Activated T-cell treated with anti-CD3 and anti-CD28 coated beads, Interleukin-2, amount 50 U/mL, for 4 hours (primary cell): ENCODE data around the gene CNTNAP2. TPM values are rescaled to one million over a fixed set of nuclear protein-coding genes. Genes with fewer than 3 reads are reported as not detected.

ENCODE experiments used
- ATAC-seq, 2 donors: fragments of 200-7000 bp; cut with Tn5 transposase; one replicate each; pipeline ENCODE4 v1.10.0; 2021
- DNase-seq: peaks from one replicate; pipeline ENCODE4 v3.0.0-alpha.2; 2020
- H3K27me3 Mint-ChIP-seq: one replicate; pipeline ENCODE4 v1.8.0; 2021; ENCODE audit warnings: low read depth, mixed read lengths
- H3K36me3 Mint-ChIP-seq: one replicate; pipeline ENCODE4 v1.8.0; 2022; ENCODE audit warnings: mixed read lengths; ENCODE audit not compliant: insufficient read depth
- H3K4me1 Mint-ChIP-seq: one replicate; pipeline ENCODE4 v1.8.0; 2021; ENCODE audit warnings: low read depth, mixed read lengths
- H3K4me3 Mint-ChIP-seq: one replicate; pipeline ENCODE4 v1.8.0; 2021; ENCODE audit warnings: mild to moderate bottlenecking, moderate library complexity, mixed read lengths
- H3K9me3 Mint-ChIP-seq: one replicate; pipeline ENCODE4 v1.8.0; 2021; ENCODE audit warnings: mixed read lengths
- total RNA-seq, 3 donors: library from RNA; stranded (reverse); gene quantifications; one replicate each; pipeline ENCODE4 v1.2.1, GENCODE V29; 2021

The CNTNAP2 gene
- total RNA-seq, 3 donors from 2014 or later = not detected

DNA sequence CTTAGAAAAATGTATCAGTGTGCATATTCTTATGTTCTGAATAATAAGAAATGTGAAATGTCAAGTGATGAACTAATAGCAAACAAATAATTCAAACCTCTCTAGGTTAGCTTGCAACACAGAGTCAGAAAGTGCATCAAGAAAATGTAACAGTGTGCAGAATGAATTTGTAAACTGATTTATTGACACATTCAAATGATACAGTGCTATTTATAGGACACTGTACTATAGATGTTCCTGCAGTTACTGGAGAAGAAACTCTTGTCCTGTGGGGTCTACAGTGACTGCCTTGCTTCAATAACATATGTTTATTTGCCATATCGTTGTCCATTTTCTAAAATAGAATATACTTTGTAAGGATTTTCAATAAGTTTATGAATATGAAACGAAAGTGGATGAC lies 639.0 kb downstream of the CNTNAP2 start:
- Mint-ChIP-seq H3K27me3 (no peaks in the 10 kb centered on the region), H3K9me3 (peaks cover 18% of the 10 kb centered on the region), H3K4me3 (no peak overlapping the region), H3K4me1 (no peaks in the 10 kb centered on the region), H3K36me3 (no peaks in the 10 kb centered on the region)
- ATAC-seq (no peak), DNase-seq (no peak)

- Mint-ChIP-seq H3K4me1 (no peaks in the 10 kb centered on the region), H3K4me3 (no peak overlapping the region), H3K36me3 (no peaks in the 10 kb centered on the region), H3K27me3 (no peaks in the 10 kb centered on the region), H3K9me3 (peaks cover 11% of the 10 kb centered on the region)
- no peak for DNase-seq
- ATAC-seq = no peak
These were observed 647.9 kb downstream of the CNTNAP2 start for GRCh38 chr7:146764458-146764857.

DNA sequence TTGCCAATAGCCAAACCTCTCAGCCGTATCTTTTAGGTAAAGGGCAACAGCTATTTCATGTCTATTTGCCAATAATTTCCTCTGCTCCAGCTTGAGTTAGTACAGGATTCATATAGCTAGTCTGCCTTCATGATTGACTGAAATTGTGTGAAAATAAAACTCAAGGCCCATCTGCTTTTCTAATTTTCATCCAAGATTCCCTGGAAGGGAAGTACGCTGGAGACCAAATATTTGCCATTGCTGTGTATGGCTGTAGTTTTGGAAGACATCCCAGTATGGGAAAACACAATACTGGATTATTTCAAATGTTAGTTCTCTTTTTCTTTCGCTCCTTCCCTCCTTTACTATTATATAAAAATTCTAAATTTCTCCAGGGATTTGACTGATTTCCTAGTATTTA lies 652.4 kb downstream of the CNTNAP2 start:
- Mint-ChIP-seq H3K27me3 (no peaks in the 10 kb centered on the region), H3K4me3 (no peak overlapping the region), H3K4me1 (no peaks in the 10 kb centered on the region), H3K9me3 (peaks cover 17% of the 10 kb centered on the region), H3K36me3 (no peaks in the 10 kb centered on the region)
- DNase-seq = no peak
- ATAC-seq = no peak

DNA sequence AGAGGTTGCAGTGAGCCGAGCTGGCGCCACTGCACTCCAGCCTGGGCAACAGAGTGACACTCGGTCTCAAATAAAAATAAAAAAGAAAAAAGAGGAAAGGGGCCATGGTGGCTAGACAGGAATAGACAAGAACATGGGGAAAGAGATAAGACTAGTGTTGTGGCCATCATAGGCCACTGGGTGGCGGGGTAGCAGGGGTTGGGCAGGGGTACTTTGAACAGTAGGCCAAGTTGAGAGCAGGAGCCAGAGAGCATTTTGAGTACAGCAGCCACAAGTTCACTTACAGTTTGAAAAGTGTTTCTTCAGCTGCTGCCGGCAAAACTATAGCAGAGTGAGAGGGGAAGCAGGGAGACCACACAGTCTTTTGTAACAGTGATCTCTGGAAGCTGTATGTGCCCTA lies 656.0 kb downstream of the CNTNAP2 start:
- Mint-ChIP-seq H3K4me3 (no peak overlapping the region), H3K27me3 (no peaks in the 10 kb centered on the region), H3K36me3 (no peaks in the 10 kb centered on the region), H3K4me1 (no peaks in the 10 kb centered on the region), H3K9me3 (peaks cover 10% of the 10 kb centered on the region)
- ATAC-seq (no peak), DNase-seq (no peak)

DNA sequence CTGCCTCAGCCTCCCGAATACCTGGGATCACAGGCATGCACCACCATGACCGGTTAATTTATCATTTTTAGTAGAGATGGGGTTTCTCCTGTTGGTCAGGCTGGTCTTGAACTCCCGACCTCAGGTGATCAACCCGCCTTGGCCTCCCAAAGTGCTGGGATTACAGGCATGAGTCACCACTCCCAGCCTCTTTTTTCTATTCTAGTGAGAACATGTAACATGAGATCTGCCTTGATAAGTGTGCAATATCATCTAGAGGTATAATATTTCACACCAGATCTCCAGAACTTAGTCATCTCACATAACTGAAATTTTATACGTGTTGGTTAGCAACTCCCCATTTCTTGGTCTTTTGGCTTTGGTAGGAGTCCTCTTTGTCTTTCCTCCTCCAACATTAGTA lies 656.9 kb downstream of the CNTNAP2 start:
- H3K36me3 Mint-ChIP-seq = no peaks in the 10 kb centered on the region
- DNase-seq = no peak
- no peaks in the 10 kb centered on the region for H3K4me1 Mint-ChIP-seq
- H3K4me3 Mint-ChIP-seq = no peak overlapping the region
- H3K27me3 Mint-ChIP-seq = no peaks in the 10 kb centered on the region
- H3K9me3 Mint-ChIP-seq = peaks cover 10% of the 10 kb centered on the region
- no peak for ATAC-seq

DNA sequence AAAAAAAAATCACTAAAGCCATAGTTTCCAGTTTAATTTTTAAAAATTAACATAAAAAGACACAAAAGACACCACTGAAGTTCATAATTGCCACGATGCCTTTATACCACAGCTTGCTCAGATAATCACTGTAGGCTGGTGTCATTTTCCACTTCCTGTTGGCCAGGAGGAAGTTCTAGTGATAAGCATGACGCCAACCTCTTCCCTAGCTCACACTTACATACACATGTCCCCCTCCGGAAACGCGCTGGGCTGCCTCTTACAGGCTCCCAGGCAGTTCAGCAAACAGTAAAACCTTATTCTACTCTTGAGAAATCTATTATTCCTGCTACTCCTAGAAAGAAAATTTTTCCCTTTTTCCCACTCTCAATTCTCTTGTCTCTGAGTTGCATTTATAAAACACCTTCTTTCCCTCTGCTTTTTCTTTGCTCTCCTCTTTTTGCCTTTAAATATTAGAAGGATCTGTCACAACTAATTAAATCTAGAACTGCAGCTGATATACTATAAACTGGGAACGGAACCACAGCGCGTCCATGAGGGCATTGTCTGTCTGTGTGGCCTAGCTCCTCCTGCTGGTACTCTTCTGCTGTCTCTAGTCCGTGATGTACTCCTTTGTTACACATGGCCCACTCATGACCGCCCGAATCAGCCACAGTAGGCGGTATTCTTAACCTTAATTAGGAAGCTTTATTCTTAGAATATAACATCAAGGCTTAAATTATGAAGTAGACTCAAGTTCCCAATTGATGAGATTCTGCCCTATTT lies 664.9 kb downstream of the CNTNAP2 start:
- H3K36me3 Mint-ChIP-seq = no peaks in the 10 kb centered on the region
- H3K4me3 Mint-ChIP-seq = no peak overlapping the region
- H3K27me3 Mint-ChIP-seq = no peaks in the 10 kb centered on the region
- ATAC-seq = no peak
- DNase-seq = no peak
- no peaks in the 10 kb centered on the region for H3K4me1 Mint-ChIP-seq
- H3K9me3 Mint-ChIP-seq = peaks cover 11% of the 10 kb centered on the region

DNA sequence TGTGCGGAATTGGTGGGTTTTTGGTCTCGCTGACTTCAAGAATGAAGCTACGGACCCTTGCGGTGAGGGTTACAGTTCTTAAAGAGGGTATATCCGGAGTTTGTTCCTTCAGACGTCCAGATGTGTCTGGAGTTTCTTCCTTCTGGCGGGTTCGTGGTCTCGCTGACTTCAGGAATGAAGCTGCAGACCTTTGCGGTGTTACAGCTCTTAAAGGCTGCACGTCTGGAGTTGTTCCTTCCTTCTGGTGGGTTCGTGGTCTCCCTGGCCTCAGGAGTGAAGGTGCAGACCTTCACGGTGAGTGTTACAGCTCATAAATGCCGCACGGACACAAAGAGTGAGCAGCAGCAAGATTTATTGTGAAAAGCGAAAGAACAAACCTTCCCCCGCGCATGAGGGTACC lies 670.7 kb downstream of the CNTNAP2 start:
- DNase-seq (no peak), ATAC-seq (no peak)
- Mint-ChIP-seq H3K27me3 (no peaks in the 10 kb centered on the region), H3K9me3 (peaks cover 23% of the 10 kb centered on the region), H3K4me3 (no peak overlapping the region), H3K4me1 (no peaks in the 10 kb centered on the region), H3K36me3 (no peaks in the 10 kb centered on the region)

GRCh38 chr7:146788008-146788407 lies 671.4 kb downstream of the CNTNAP2 start:
- no peak for ATAC-seq
- Mint-ChIP-seq H3K4me1 (no peaks in the 10 kb centered on the region), H3K4me3 (no peak overlapping the region), H3K27me3 (no peaks in the 10 kb centered on the region), H3K36me3 (no peaks in the 10 kb centered on the region), H3K9me3 (peaks cover 24% of the 10 kb centered on the region)
- no peak for DNase-seq

GRCh38 chr7:146791344-146792285 lies 675.0 kb downstream of the CNTNAP2 start:
- Mint-ChIP-seq H3K4me1 (no peaks in the 10 kb centered on the region), H3K36me3 (no peaks in the 10 kb centered on the region), H3K4me3 (no peak overlapping the region), H3K27me3 (no peaks in the 10 kb centered on the region), H3K9me3 (peaks cover 31% of the 10 kb centered on the region)
- ATAC-seq (no peak), DNase-seq (no peak)

DNA sequence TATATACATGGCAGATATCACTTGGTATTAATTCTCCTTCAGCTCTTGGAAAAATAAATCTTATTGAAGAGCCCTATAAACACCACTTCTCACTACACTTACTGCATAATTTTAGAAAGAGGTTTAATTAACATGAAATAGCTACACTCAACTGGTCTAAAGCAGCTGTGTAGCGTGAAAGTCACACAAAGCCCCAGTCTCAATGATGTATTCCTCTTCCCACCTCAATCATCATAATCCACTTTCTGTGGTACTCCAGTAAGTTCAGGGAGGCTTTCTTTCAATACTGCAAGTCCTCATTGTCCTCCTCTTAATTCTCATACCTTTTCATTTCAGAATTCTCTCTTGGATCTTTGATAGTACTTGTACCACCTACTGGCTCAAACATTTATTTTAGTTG lies 688.0 kb downstream of the CNTNAP2 start:
- Mint-ChIP-seq H3K36me3 (no peaks in the 10 kb centered on the region), H3K27me3 (no peaks in the 10 kb centered on the region), H3K4me3 (no peak overlapping the region), H3K9me3 (peaks cover 18% of the 10 kb centered on the region), H3K4me1 (no peaks in the 10 kb centered on the region)
- DNase-seq = no peak
- no peak for ATAC-seq

GRCh38 chr7:146805082-146805481 lies 688.5 kb downstream of the CNTNAP2 start:
- DNase-seq (no peak), ATAC-seq (no peak)
- no peaks in the 10 kb centered on the region for H3K27me3 Mint-ChIP-seq
- peaks cover 16% of the 10 kb centered on the region for H3K9me3 Mint-ChIP-seq
- no peaks in the 10 kb centered on the region for H3K36me3 Mint-ChIP-seq
- H3K4me1 Mint-ChIP-seq = no peaks in the 10 kb centered on the region
- no peak overlapping the region for H3K4me3 Mint-ChIP-seq

GRCh38 chr7:146826329-146826728 lies 709.7 kb downstream of the CNTNAP2 start:
- Mint-ChIP-seq H3K36me3 (no peaks in the 10 kb centered on the region), H3K4me3 (no peak overlapping the region), H3K9me3 (peaks cover 8% of the 10 kb centered on the region), H3K4me1 (no peaks in the 10 kb centered on the region), H3K27me3 (no peaks in the 10 kb centered on the region)
- ATAC-seq (no peak), DNase-seq (no peak)

GRCh38 chr7:146830686-146831085 lies 714.1 kb downstream of the CNTNAP2 start:
- peaks cover 8% of the 10 kb centered on the region for H3K9me3 Mint-ChIP-seq
- H3K4me1 Mint-ChIP-seq = no peaks in the 10 kb centered on the region
- H3K36me3 Mint-ChIP-seq = no peaks in the 10 kb centered on the region
- ATAC-seq (no peak), DNase-seq (no peak)
- H3K4me3 Mint-ChIP-seq = no peak overlapping the region
- no peaks in the 10 kb centered on the region for H3K27me3 Mint-ChIP-seq

DNA sequence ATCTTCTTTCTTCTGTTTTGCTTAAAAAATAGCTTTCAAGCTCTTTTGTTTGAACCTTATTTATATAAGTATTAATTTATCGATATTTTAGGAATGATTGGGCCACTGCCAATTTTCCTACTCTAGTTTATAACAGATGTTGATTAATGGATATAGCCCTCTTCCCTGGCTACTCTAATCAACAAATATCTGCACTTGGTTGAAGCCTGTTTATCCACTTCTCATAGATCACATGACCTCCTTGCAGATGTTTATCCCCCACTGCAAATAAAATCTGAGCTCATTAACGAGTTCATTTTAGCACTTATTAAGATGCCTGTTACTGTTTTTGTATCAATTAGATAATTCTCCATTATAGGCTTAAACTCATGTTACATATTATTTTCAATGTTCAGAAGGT lies 715.3 kb downstream of the CNTNAP2 start:
- H3K36me3 Mint-ChIP-seq = no peaks in the 10 kb centered on the region
- H3K27me3 Mint-ChIP-seq = no peaks in the 10 kb centered on the region
- DNase-seq = no peak
- H3K9me3 Mint-ChIP-seq = peaks cover 10% of the 10 kb centered on the region
- H3K4me3 Mint-ChIP-seq = no peak overlapping the region
- no peaks in the 10 kb centered on the region for H3K4me1 Mint-ChIP-seq
- ATAC-seq = no peak

DNA sequence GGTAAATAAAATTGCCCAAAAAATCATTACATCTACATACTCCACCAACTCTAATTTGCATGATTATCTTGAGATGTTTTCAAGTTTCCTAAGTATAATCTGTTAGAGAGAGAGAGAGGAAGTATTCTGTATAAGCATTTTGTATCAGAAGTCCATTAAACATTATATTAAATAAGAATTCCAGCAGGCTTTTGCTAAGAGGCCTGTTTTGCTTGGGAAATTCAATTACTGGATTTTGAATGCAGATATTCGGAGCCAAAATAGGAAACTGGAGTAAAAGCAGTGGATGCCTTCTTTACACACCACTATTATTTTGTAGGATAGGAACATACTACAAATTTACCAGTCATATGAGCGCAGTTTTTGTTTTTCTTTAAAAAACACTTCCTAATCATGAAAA lies 727.8 kb downstream of the CNTNAP2 start:
- H3K4me3 Mint-ChIP-seq = no peak overlapping the region
- no peak for DNase-seq

More for the DNA sequence above, 727.8 kb downstream of the CNTNAP2 start:
- no peaks in the 10 kb centered on the region for H3K36me3 Mint-ChIP-seq
- H3K9me3 Mint-ChIP-seq = peaks cover 9% of the 10 kb centered on the region
- no peaks in the 10 kb centered on the region for H3K4me1 Mint-ChIP-seq
- no peak for ATAC-seq
- no peaks in the 10 kb centered on the region for H3K27me3 Mint-ChIP-seq
